HG03025 (cell line): ENCODE results near the gene GABRG3.
"Not testable (repeated sequence)": the region's sequence is repeated elsewhere in the genome, so short reads cannot be mapped to it uniquely, and the experiment has no call there.

Experiments
- ATAC-seq: cut with Tn5 transposase; IDR thresholded peaks from one replicate; pipeline ENCODE4 v1.9.1; 2021; ENCODE audit warnings: mild to moderate bottlenecking, moderate library complexity; ENCODE audit not compliant: unreplicated experiment, low FRiP score

The GABRG3 gene

GRCh38 chr15:27292641-27293040 is 321.7 kb downstream of the GABRG3 start:
- ATAC-seq = no peak

DNA sequence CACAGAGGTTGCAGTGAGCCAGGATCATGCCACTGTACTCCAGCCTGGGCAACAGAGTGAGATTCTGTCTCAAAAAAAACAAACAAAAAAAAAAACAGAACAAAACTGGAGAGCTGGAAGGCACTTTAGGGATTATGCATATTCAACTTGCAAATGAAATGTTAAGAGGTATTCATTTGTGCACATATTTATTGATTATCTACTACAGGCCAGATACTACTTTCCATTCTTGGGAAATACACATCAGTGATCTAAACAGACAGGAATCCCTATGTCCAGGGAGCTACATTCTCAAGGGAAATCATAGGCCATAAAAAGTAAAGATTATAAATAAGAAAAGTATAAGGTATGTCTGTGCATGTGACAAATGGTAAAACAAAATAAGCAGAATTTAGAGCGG is 322.6 kb downstream of the GABRG3 start:
- ATAC-seq = no peak

DNA sequence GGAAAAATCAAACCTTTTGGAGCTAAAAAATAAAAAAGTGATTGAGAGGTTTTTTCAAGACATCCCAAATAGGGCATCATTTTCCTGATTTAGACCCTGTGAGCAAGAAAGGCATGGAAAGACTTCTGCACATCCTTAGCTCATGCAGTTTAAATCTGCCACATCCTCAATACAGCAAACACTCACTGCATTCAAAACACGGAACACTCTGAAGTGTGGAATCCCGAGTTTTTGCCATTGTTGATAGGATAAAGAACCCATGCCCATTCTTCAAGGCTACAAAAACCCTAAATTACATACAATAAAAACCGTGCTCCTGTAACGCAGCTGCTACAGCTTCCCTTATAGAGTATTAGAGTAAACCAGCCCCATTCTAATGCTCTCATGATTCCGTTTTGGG is 346.8 kb downstream of the GABRG3 start:
- no peak for ATAC-seq

DNA sequence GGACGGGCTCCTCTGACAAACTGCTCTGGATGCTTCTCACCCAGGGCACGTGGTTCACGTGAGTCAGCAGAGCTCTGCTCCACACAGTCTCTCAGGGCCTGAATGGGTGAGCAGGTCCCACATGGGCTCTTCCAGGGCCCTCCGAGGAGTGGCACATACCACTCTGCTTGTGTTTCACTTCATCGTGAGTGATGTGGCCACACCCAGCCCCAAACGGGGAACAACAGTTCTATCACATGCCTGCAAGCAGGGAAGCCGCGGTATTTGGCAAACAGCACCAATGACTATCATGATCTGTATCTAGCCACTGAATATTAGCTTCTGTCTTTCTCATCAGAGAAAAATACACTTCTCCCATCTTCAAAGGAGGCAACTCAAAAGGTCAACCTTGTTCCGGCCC is 352.8 kb downstream of the GABRG3 start:
- no peak for ATAC-seq

GRCh38 chr15:27324886-27325615 is 354.1 kb downstream of the GABRG3 start:
- no peak for ATAC-seq

DNA sequence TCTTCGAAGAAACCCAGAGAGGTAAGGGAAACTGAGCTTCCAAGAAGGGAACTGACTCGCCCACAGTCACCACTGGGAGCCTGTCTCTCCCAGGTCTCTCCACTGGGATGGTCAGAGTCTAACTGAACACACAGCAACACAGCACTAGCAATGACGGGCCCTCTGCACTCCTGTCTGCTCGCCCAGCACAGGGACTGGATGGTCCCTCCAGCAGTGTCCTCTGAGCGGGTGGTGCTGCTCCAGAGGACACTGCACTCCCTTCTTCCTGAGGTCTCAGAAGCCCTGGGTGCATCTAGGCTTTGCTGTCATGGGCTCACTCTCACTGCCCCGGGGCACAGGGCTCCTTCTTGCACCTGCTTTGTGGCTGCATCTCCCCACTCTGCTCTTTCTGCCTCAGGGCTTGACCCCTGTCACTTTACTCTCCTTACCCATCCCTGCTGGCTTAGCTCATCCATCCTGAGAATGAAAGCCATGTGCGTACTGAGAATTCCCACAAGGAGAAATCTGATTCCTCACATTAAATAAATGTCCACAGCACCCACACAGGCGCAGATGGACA is 356.6 kb downstream of the GABRG3 start:
- ATAC-seq = no peak

- ATAC-seq = no peak
Measured at GRCh38 chr15:27328186-27328585, 357.2 kb downstream of the GABRG3 start.

DNA sequence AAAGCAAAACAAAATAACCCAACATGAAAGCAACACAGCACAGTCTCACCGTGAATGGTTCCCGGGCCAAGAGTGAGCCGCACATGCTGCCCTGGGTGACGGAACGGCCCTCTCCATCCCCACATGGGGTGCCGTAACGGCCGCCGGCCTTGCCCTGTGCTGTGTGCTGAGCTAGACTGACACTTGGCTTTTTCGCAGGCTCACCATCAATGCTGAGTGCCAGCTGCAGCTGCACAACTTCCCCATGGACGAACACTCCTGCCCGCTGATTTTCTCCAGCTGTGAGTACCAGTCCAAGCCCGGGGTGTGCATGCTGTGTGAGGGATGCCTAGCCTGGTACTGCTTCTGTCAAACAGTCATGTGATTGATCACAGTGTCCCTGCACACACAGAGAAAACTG is 357.6 kb downstream of the GABRG3 start:
- no peak for ATAC-seq

- ATAC-seq = no peak
Measured at GRCh38 chr15:27330326-27330725, 359.3 kb downstream of the GABRG3 start.

GRCh38 chr15:27336676-27337075 is 365.7 kb downstream of the GABRG3 start:
- no peak for ATAC-seq

GRCh38 chr15:27339138-27339537 is 368.2 kb downstream of the GABRG3 start:
- no peak for ATAC-seq

DNA sequence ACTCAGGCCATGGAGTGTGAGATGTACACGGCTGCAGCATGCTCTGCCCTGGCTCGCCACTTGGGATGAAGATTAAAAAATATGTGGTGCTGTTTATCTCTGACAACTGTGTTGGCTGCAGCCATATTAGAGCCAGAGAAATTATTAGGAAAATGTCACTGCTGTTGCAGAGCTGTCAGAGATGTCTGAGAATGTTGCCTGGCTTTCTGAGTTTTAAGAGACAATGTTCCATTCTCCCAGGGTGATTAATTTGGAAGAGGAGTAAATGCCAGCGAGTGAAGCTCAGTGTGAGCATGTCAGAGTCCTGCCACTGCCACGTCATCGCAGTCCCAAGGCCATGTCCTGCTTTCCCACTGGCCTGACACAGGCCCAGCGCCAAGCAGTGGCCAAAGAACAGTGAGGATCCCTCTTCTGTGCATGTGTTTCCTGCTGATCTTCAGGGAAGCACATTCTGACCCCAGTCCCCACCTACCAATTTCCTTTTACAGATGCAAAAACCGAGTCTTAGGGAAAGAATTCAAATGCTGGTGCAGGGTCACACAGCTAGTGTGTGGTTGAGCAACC is 370.9 kb downstream of the GABRG3 start:
- ATAC-seq = no peak

- ATAC-seq = no peak
Measured at GRCh38 chr15:27342991-27343390, 372.0 kb downstream of the GABRG3 start.

GRCh38 chr15:27352136-27352535 is 381.2 kb downstream of the GABRG3 start:
- ATAC-seq = no peak

- no peak for ATAC-seq
Measured at GRCh38 chr15:27353856-27354255, 382.9 kb downstream of the GABRG3 start.

GRCh38 chr15:27358751-27359434 is 387.9 kb downstream of the GABRG3 start:
- ATAC-seq = no peak

DNA sequence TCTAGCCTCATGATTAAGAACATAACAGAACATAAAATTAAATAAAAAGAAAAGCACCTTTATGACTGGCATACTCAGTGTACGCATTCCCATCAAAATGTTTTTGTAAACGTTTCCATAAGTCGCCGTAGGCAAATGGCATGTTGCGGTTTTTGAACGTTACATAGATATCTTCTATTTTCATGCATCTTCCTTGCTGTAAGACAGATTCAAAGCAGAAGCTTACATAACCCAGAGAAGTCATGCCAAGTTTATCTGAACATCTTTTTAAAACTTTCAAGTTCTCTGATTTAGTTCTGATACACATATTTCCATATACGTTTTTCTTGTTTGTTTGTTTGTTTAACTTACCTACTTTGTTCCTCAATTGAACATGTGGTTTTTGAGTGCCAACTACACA is 388.6 kb downstream of the GABRG3 start:
- no peak for ATAC-seq

- no peak for ATAC-seq
Measured at GRCh38 chr15:27360316-27360715, 389.3 kb downstream of the GABRG3 start.

DNA sequence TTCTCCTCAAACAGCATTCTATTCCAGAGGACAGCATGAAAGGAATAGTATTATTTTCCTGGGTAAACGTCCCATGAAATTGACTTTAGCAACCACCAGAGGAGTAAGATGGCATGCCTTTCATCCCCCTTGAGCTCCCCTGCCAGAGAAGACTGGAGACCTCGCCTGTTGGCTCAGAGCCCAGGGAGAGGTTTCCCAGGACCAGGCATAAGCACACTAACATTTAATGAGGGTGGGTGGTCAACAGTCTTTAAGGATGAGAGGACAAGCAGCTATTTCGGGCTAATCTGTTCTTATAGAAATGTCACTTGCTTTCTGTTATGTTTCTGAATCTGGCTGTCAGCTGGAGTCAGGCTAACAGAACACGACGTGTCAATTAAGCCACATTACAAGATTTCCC is 390.5 kb downstream of the GABRG3 start:
- ATAC-seq = no peak

- ATAC-seq = no peak
Measured at GRCh38 chr15:27365456-27365855, 394.5 kb downstream of the GABRG3 start.

DNA sequence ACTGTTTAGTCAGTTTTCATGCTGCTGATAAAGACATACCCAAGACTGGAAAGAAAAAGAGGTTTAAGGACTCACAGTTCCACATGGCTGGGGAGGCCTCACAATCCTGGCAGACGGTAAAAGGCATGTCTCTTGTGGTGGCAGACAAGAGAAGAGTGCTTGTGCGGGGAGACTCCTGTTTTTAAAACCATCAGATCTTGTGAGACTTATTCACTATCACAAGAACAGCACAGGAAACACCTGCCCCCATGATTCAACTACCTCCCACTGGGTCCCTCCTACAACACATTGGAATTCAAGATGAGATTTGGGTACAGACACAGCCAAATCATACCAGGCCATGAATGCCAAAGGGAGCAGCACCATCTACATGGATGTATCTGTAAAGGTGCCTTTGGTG is 406.4 kb downstream of the GABRG3 start:
- not testable (repeated sequence) for ATAC-seq
